Glomerular endothelial cell (primary cell): ENCODE results near the gene BEND3. TPM values are rescaled to one million over a fixed set of nuclear protein-coding genes. Genes with fewer than 3 reads are reported as not detected.
"Not testable (repeated sequence)": the region's sequence is repeated elsewhere in the genome, so short reads cannot be mapped to it uniquely, and the experiment has no call there.

Experiments
- DNase-seq: peaks from one replicate; pipeline ENCODE4 v3.0.0-alpha.2; 2011; ENCODE audit warnings: low read depth, low spot score; ENCODE audit errors: extremely low read depth
- total RNA-seq: library from RNA; depleted of rRNA; stranded (reverse); fragments of >200 nt; gene quantifications from 2 replicates; pipeline ENCODE4 v1.2.3, GENCODE V29; 2015

BEND3 gene
- total RNA-seq, 1 donor from 2014 or later: 4.6 TPM

GRCh38 chr6:107121964-107122495 is 6.7 kb upstream of the BEND3 start:
- no peak for DNase-seq

DNA sequence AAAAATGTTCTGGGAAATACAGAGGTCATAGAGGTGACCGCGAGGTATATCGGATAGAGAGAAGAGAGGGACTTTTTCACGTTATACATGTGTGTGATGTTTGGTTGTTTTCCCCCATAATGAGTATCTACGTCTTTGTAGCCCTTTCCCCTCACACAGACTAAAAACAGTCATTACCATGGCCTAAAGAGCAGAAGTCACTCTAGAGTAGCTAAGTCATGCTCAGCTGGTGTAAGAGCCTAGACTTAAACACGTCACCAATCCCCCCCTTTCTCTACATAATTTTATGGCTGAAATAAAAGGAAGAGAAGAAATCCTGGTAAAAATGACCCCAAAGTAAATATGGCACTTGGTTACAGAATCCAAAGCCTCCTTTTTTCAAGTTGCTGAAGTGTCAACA is 6.0 kb upstream of the BEND3 start:
- DNase-seq: no peak

DNA sequence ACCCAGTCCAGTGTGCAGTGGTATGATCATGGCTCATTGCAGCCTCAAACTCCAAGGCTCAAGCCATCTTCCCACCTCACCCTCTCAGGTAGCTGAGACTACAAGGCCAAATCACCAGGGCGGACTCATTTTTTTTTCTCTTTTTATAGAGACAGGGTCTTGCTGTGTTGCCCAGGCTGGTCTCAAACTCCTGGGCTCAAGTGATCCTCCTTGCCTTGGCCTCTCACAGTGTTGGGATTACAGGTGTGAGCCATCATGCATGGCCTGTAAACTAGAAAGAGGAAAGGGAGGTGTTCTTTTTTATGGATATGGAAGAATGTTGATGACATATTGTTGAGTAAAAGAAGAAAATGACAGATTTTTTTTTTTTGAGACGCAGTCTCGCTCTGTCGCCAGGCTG is 5.1 kb upstream of the BEND3 start:
- no peak for DNase-seq

- DNase-seq: no peak
Observed at GRCh38 chr6:107118976-107119375, 3.7 kb upstream of the BEND3 start.

GRCh38 chr6:107118540-107118939 is 3.2 kb upstream of the BEND3 start:
- DNase-seq: not testable (repeated sequence)

GRCh38 chr6:107116931-107117330 is 1.6 kb upstream of the BEND3 start:
- no peak for DNase-seq

GRCh38 chr6:107116328-107116892 is 1.1 kb upstream of the BEND3 start:
- no peak for DNase-seq

- DNase-seq: no peak
Observed at GRCh38 chr6:107115695-107116327, 496 bp upstream of the BEND3 start.

DNA sequence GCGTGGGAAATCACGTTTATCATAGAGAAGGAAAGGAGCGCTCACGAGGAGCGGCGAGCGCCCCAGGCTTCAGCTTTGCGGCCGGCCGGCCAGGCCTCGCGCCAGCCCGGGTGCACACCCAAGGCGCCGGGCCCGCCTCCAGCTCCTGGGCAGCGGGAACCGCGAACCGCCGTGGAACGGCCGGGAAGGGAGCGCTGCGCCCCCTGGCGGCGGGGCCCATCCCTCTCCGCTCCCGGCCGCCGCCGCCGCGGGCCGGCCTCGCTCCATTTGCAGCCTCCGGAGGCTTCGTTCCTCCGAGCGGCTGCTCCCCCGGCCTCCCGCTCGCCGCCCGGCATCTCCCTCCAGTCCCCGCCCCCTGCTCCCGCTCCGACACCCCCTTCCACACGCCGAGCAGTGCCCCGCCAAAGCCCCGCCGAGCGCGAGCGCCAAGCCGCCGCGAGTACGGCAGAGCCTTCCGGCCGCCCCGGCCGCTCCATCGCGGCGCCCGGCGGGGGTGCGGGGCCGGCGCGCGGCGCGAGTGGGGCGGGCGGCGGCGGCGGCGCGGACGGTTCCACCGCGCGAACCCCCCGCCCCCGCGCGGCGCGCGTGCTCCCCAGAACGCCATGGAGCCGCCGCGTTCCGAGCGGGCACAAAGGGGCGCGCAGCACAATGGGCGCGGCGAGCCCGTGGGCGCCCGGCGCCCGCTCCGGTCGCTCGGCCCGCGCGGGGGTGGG is 946 bp downstream of the BEND3 start:
- no peak for DNase-seq

DNA sequence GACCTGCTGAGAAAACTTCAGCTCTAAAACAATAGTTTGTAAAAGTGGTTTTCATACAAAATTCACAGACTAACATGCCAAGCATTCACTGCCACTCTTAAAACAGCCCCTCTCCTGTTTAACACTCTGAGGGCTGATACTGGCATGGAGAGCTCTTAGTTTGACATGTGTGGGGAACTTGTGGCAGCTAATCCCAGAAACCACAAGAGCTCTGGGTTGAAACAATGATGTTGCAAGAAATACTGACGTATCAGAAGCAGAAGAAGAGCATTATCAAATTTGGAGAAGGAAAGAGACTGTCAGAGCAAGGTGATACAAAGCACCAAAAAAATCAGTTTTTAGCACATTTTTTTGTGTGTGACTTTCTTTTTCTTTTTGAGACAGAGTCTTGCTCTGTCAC is 5.1 kb downstream of the BEND3 start:
- DNase-seq: no peak

DNA sequence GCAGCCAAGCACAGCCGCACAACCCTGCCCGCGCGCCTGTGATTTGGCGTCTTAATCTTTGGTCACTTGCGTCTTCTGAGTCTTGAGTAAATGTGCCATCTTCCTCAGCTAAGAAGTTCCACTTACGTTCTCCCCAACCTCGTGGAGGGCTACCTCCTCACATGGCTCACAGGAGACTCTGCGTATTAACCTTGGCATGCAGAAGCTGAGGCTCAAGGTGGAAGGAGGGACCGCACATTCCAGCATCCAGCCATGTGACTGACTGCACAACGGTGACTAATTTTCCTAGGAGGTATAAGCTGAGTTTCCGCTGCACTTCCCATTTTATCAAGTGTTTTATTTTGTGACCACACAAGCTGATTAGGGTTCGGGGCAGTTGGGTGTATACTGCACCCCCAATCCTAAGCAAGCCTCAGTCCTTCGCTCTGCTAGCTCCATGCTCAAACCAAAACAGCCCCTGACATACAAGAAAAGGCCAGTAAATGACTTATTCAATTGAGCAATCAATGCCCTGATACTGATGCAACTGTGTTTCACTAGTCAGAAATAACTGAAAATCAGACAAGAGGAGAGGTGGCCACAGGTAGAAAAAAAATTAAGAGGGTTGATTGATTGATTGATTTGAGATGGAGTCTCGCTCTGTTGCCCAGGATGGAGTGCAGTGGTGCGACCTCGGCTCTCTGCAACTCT is 7.0 kb downstream of the BEND3 start:
- no peak for DNase-seq

DNA sequence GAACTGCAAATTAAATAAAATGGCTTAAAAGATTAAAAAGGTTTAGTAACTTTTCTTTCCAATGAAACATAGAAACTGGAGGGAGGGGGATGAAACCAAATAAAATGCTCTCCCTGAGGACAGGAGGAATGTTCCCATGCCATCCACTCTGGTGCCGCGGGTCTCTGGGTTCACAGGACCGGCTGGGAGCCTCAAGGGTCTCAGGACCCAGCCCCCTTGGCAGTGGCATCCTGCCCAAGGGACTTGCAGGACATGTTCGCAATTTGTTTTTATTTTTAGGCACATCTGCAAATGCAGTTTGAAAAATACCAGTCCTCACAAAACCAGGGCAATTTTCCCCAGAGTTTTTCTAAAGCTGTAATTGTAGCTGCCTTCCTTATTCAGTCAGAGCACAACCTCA is 7.5 kb downstream of the BEND3 start:
- DNase-seq: no peak

DNA sequence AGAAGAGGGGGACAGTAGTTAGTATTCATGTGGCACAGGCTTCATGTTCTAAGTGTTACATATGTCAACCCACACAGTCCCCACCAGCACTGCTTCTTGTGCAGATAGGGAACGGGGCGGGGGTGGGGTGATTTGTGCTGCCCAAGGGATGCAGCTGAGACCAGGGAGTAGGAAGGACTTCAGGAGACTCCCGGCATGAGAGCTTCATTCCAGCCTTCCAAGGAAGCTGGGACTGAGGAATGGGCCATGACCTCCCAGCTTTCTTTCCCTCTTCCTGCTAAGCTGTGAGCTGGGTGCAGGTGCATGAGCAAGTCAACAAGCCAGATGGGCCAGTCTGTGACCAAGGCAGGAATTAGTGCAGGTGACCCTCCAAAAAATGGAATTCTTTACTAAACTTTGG is 9.2 kb downstream of the BEND3 start:
- no peak for DNase-seq

GRCh38 chr6:107105511-107106116 is 9.7 kb downstream of the BEND3 start:
- no peak for DNase-seq

DNA sequence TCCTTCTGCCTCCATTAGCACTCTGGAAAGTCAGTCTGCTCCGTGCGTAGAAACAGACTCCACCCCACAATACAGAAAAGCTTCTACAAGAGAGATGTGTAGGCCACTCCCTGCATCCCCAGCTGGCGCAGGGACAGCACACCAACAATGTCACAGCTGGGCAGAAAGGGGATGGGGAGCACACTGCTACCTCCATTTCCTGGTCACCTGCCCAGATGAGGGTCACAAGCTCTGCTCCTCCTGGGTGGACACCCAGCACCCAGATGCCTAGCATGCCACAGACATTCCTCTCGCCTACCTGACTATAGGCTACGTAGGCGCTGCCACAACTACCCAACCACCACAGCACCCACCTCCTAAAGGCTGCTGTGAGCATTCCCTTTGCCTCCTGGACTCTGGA is 12.2 kb downstream of the BEND3 start:
- DNase-seq: no peak

- no peak for DNase-seq
Observed at GRCh38 chr6:107102414-107102805, 12.9 kb downstream of the BEND3 start.

DNA sequence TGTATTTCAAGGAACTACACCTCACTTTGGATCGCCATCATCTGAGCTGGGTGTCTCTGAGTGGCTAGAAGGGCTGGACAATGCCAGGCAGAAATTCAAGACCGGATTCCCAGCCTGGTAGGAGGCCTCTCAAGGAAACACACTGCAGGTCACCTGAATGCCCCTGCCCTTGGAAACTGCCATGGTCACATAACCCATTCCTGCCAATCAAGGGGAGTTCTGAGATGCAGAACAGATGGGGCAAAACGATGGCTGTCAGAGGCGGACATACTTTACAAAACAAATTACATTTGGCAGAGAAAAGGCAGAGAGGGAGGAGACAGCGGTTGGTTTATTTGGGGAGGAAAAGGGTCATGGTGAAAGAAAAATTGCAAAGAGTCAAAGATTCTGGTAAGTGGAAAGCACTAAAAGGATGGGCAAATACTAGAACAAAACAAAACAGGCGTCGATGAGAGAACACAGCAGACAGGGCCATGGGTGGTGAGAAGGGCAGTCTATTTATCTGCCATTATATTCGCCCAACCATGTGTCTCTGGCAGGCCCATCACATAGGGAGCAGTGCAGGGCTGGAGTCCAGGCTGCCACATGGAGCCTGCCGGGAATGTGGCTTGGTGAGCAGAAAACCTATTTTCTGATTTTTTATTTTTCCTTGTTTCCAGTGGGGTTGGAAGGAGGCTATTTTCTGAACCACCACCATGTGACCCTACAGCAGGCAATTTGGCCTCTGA is 13.5 kb downstream of the BEND3 start:
- DNase-seq: no peak

DNA sequence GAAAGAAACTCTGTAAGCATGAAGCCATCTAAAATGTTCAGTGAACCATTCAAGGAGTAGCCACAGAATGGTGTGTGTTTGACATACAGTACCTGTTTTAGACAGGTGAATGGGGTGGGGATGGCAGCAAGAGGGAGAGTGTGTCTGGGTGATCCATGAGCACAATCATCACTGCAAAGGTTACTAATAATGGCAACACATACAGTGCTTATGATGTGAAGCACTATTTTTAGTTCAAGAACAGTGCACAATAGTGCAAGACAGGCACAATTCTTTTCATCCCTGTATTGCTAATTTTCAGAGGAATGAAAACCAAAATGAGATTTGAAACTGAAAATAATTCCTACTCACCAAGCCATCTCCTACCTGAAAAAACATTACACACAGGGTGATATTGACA is 14.1 kb downstream of the BEND3 start:
- no peak for DNase-seq

DNA sequence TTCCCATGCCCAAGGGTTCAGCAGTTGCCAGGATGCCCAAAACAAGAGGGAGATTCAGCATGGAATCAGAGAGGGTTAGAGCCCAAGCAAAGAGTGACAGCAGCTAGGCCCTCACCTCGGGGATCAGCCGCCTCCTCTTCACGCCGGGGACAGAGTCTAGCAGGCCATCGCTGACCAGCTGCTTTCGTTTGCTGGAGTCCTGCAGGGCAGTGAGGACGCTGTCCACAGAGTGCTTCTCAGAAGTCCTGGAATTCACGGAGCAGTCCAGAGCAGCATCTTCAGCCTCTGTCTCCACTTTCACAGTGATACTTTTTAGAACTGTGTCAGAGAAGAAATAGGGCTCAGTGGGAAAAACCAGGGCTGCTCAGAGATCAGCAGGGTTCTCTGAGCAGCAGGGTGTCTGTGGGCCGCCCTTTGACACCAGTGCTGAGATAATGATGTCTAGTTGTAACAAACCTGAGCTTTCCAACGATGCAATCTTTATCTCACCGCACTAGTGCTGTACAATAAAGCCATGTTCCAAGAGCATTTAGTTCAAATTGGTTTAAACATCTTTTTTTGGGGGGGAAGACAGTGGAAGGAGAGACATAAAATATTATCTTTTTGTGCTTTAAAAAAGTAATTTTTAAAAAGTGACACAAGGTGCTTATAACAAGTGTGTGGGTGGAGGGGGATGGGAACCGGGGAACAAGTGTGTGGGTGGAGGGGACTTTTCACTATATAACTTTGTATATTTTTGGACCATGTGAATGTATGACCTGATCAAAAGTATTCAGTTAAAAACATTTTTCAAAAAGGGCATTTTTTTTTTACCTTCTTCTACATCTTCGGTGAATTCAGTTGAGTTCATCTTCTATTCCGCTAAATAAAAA is 16.6 kb downstream of the BEND3 start:
- DNase-seq: no peak
